Fibroblast of gingiva (primary cell): ENCODE measurements around the gene GINS2.

ENCODE experiments used
- DNase-seq: peaks from one replicate; pipeline ENCODE4 v3.0.0-alpha.2; 2011; ENCODE audit warnings: low read depth

The GINS2 gene

DNA sequence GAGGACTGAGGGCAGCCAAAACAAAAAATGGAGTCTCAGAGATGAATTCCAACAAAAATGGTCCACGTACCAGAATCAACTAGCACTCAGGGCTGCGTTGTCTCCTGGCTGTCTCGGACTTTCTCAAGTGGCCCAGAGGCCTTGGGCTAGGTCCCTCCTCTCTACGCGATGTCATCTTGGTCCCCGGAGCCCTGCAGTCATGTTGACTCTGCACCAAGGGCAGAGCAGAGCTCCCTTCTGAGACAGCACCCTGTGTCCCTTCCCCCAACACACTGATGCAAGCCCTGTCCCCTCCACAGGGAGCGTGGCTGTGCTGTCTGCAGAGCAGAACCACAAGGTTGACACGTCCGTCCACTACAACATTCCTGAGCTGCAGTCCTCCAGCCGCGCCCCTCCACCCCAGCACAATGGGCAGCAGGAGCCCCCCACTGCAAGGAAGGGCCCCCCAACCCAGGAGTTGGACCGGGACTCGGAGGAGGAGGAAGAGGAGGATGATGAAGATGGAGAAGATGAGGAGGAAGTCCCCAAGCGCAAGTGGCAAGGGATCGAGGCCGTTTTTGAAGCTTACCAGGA is 20.8 kb downstream of the GINS2 start:
- DNase-seq, result no peak

DNA sequence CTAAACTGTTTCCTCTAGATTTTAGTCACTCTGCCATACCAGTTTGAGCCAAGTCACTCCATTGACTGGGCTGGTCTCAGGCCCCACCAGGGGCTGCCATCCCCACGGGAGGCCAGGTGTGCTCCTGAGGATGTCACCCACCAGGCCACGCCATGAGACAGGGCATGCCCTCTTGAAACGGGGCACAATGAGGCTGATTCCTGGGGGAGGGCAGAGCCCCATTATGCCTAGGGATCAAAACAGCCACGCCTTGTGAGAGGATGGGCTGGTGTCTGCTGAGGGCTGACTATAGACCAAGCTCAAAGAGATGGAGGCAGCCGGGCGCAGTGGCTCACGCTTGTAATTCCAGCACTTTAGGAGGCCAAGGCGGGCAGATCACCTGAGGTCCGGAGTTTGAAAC is 21.5 kb downstream of the GINS2 start:
- no peak for DNase-seq

DNA sequence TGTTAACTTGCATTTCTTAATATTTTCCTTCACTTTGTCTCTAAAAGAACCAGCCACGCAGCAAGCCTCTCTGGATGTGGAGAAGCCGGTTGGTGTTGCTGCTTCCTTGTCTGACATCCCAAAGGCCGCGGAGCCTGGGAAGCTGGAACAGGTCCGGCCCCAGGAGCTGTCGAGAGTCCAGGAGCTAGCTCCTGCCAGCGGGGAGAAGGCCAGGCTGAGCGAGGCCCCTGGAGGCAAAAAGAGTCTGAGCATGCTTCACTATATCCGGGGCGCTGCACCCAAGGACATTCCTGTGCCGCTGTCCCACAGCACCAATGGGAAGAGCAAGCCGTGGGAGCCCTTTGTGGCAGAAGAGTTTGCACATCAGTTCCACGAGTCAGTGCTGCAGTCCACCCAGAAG is 22.8 kb downstream of the GINS2 start:
- no peak for DNase-seq

DNA sequence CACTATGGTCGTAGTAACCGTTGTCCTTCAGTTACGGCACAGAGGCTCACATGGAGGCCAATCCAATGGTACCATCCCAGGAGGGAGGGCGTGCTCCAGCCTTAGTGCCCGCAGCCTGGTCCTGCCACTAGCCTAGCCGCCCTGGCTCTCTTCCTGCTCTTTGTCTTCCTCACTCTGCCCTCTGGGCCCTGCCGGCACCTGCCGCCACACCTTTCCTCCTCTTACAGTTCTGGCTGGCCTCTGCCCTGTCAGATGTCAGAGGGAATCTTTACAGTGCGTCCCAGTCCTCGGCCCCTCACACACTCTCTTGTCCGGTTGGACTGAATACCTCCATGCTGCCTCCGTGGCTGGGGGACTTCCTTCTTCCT is 23.4 kb downstream of the GINS2 start:
- no peak for DNase-seq

DNA sequence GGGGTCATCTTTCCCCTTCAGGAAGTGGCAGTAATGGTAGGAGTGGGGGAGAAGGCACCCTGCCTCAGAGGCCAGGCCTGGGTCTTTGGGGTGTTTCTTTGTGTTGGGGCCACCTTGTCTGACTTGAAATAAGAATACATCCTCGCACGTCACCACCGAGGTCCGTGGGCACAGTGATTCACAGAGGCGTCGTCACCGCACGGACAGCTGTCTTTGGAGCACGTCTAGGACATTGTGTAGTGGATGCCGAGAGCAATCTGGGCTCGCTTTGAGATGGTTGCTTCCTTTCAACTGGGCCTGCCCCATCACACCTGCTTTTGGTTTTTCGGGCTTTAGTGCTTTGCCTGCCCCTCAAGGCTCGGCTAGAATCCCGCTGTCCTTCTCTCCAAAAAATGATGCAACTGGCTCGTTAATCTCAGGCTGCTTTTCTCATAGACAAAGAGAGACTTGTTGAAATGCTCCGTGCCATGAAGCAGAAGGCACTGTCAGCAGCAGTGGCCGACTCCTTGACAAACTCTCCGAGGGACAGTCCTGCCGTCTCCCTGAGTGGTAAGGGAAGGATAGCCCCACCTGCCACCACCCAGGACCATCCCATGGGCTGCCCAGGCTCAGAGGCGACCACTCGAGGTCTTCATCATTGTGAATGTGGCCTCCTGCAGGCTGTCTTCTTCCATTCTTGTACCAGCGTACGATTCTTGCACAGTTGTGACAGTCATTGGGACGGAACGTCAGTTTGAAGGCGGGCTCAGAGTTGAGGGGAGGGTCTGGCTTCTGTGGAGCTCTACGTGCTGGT is 24.0 kb downstream of the GINS2 start:
- no peak for DNase-seq

DNA sequence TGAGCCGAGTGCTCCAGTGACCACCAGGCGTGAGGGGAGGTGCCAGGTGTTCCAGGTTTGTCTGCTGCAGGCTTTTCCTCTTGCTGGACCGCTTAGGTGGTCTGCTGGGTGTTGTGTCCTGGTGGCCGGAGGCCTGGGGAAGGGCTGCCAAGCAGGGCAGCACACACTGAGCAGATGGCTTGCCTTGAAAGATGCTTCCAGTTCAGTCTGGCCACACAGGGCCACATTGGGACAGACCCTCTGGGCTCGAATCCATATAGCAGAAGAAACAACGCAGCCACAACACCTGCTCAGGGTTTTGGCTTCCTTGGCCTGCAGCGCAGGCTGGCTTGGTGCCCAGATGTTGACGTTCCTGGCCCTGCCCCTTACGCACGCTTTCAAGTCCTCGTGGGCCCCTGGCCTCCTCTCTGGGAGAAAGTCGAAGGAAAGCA is 24.8 kb downstream of the GINS2 start:
- DNase-seq, result no peak

DNA sequence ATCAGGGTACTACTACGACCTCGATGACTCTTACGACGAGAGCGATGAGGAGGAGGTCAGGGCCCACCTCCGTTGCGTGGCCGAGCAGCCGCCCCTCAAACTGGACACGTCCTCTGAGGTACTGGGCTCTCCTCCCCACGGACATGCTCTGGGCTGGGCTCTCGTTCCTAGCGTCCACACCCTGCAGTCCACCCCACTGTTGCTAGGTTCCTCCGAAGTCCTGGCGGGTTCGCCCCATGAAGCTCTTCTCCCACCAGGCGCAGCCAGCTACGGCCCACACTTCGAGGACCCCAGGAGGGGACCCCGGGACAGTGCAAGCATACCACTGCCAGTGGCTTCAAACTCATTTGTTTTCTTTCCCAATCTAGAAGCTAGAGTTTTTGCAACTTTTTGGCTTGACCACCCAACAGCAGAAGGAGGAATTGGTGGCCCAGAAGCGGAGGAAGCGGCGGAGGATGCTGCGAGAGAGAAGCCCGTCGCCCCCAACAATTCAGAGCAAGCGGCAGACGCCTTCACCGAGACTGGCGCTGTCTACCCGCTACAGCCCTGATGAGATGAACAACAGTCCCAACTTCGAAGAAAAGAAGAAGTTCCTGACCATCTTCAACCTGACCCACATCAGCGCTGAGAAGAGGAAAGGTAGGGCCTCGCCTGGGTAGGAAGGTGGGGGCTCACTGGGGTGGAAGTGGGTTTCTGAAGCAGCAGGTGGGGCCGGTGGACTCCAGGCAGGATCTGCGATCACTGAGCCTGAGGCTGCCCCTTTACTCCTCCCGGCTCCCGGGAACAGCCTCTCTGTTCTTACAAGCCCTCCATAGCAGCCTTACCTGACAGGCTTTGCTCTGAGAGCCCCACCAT is 25.6 kb downstream of the GINS2 start:
- no peak for DNase-seq

DNA sequence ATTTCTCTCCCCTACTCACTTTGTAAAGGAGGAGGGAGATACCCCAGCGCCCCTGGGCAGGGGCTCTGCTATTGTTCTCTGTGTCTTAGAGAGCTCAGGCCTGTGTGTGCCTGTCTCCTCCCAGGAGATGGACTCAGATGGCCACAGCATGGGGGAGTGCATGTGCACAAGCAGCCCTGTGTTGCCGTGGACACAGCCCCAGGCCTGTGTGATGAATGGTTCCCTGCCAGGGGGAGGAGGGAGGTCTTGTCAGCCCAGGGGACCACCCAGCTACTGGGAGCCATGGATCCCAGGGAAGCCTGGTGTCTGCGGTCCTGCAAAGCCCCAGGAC is 26.3 kb downstream of the GINS2 start:
- no peak for DNase-seq

DNA sequence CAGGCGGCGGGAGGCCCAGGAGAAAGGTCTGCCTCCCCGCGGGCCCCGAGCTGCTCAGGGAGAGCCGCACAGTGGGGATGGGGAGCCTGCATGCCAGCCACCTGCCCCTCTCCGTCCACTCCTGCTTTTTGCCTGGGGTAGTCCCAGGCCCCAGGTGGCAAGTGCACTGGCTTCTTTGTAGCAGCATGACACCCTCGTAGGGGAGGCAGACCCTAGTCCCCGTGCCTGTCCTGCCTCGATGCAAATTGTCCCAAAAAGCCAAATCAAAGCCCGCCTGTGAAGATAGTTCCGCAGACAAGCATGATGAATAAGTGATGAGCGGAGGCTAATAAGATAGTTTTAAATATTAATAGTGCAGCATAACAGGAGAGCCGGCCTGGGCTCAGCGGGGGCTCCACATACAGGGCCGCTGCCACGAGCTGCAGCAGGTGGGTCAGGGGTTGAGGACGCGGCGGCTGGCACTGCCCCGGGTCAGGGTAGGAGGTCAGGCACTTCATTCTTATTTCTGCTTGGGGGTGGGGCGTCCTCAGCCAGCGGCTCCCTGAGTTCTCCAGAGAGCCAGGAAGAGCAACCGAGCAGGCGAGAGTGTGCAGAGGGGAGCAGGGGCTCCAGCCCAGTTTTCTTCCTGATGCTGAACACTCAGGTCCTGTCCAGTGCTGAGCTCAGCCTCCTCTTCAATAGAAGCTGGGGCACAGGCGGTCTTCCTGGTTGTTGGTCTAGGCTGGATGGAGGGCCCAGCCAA is 26.8 kb downstream of the GINS2 start:
- DNase-seq, result no peak

DNA sequence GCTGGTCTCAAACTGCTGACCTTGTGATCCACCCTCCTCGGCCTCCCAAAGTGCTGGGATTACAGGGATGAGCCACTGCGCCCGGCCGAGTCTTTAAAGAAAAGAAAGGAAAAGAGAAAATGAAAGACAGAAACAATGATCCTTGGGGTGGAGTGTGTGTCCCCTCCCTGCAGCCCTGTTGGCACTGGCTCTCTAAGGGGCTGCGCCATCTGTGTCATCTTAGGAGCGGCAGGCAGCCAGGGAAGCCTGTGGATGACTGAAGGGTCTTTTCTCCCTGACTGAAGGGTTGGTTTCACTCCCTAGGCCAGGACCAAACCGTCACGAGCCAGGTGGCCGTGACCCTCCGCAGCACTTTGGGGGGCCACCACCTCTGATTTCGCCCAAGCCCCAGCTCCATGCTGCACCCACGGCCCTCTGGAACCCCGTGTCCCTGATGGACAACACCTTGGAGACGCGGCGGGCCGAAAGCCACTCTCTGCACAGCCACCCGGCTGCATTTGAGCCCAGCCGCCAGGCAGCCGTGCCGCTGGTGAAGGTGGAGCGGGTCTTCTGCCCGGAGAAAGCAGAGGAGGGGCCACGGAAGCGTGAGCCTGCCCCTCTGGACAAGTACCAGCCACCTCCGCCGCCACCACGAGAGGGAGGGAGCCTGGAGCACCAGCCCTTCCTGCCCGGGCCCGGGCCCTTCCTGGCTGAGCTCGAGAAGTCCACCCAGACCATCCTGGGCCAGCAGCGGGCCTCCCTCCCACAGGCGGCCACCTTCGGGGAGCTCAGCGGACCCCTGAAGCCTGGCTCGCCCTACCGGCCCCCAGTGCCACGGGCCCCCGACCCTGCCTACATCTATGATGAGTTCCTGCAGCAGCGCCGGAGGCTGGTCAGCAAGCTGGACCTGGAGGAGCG is 27.7 kb downstream of the GINS2 start:
- no peak for DNase-seq

DNA sequence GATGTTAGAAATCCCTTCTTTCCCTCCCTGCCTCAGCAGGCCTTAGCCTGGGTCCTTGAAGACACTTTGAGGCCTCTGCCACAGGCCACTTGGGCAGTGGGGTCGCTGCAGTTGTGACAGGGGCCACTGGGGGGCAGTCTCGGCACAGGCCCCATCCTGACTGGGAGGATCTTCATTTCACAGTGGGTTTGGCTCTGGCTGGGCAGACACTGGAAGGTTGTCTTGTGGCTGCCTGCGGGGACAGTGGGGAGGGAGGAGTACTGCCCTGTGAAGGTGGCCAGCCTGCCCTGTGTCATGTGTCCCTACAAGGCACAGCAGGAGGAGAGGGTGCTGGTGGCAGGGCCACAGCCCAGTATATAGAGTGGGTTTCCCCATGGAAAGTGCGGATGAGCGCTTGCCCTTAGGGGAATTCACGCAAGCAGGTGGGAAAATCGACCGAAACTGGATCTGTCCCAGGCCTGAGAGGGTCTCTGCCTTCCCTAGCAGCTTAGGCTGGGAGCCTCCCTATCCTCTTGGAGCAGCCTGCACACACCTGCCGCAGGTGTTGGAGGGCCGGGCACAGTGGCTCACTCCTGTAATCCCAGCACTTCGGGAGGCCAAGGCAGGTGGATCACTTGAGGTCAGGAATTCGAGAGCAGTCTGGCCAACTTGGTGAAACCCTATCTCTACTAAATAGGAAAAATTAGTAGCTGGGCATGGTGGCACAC is 28.8 kb downstream of the GINS2 start:
- DNase-seq, result peak; percentile 35

DNA sequence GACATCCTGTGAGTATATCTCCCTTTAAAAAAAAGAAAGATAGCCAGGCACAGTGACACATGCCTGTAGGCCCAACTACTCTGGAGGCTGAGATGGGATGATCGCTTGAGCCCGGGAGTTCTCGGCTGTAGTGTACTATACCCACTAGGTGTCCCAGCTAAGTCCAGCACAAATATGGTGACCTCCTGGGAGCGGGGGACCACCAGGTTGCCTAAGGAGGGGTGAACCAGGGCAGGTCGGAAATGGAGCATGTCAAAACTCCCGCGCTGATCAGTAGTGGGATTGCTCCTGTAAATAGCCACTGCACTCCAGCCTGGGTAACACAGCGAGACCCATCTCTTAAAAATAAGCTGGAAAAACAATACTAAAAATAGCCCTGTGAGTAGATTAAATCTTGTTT is 29.4 kb downstream of the GINS2 start:
- DNase-seq, result no peak

DNA sequence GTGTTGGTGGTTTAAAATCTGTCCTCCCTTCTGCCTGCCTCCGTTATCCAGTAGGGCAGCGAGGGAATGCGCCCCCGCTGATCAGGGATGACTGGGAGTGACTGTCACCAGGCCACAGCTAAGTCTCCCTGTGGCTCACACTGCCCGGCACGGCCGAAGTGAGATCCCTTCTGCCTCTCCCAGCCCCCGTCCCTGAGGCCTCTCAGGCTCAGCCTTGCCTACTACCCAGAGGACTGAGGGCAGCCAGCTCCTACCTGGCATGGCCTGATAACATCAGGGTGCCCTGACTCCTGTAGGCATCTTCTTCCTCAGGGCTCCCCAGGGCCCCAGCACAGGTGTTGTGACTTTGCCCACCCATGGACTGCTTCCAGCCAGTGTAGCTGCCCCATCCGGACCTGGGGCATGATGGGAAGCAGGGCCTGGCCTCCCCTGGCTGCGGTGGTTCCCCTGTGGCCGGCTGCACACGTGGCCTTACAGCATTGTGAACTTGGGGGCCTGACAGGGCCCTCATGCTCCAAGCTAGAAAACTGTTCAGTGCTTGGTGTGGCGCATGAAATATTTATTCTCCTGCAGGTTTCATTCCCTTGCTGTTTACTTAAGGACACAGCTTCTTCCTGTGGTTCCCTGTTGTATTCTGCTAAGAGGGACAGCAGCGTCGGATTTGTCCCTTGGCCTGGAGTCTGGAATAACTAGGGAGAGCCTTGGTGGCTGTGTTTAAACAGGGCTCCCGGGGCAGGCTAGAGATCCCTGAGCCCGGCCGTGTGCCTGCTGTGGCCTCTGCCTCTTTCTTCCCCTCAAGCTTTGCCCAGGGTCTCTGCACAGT is 30.0 kb downstream of the GINS2 start:
- no peak for DNase-seq

DNA sequence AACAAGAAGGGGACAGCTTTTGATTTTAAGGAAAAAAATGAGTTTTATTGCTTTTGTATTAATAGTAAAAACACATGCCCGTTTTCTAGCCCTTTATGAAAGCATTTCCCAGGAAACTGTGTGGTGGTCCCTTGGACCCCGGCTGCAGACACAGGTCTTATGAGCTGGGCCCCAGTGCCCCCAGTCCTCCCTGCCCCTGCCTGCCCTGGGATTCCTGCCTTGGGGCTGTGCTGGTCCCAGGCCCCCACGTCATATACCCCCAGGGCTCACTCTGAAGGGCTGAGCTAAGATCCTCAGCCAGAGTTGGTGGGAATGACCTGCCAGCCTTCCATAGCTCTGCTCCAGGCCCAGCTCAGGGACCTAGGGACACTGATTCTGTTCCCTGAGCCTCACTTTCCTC is 30.8 kb downstream of the GINS2 start:
- no peak for DNase-seq

DNA sequence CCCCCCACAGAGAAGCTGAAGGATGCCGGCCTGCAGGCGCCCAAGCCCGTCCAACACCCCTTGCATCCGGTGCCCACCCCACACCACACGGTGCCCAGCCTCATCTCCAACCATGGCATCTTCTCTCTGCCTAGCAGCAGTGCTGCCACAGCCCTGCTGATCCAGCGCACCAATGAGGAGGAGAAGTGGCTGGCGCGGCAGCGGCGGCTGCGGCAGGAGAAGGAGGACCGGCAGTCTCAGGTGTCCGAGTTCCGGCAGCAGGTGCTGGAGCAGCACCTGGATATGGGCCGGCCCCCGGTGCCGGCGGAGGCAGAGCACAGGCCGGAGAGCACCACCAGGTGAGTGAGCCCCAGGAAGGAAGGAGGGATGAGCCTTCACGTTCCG is 31.5 kb downstream of the GINS2 start:
- no peak for DNase-seq

DNA sequence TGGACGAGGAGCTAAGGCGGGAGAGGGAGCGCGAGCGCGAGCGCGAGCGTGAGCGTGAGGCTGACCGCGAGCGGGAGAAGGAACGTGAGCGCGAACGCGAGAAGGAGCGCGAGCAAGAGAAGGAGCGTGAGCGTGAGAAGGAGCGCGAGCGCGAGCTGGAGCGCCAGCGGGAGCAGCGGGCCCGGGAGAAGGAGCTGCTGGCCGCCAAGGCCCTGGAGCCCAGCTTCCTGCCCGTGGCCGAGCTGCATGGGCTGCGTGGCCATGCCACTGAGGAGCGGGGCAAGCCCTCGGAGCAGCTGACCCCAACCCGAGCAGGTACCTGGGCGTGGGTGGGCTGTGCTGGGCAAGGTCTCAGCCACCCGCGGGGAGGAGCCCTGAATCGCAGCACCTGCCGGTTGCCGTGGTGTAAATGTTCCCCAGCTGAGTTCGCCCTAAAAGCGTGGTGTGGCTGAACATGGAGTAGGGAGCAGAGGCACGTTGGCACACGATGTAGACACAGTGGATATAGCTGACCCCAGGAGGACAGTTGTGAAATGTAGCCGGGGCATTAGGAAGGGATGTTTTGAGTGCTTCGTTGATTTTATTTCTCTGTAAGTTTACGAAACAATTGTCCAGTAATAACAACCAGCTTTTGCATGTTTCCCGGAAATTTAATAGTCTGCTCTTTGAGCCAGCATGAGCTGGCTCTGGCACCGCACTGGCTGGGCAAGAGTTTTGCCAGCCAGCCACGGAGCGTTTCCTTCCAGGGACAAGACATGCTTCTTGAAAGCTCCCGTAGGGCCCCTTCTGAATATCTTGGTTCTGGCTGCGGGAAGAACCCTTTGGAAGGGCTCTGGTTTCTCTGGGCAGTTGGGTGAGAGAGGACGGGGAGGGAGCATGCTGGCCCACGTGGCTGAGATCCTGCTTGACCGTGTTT is 32.1 kb downstream of the GINS2 start:
- peak; percentile 92 for DNase-seq

DNA sequence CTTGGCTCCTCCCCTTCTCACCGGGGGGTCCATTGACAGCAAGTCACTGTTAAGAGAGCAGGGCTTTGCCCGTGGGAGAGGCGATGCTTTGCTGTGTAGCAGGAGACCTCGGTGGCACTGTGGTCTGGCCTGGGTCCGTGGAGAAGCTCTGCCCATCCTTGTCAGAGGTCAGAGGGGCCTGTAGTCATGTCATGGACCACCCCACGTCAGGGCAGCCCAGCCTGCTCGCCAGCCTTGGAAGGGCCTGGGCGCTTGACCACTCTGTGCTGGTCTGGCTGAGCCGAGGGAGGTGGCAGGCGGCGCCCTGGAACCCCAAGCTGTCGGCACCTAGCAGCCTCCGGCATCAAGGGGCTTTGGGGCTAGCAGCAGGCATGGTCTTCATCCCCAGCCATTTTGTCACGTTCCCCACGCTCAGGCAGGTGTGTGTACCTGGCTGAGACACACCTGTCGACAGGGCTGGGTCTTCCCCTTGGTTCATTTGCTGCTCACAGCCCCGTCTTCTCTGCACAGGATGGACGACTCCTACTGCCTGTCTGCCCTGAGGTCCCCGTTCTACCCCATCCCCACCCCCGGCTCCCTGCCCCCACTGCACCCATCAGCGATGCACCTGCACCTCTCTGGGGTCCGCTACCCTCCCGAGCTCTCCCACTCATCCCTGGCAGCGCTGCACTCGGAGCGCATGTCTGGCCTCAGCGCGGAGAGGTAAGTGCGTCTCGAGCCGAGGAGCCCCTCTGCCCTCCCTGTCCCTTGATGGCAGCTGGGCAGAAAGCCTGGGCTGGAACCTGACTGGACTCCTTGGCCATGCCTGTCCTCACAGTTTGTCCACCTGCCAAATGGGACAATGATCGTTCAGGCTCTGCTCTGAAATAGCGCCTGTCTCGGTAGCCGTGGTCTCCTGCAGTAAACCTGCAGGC is 33.3 kb downstream of the GINS2 start:
- DNase-seq, result no peak
